Ovary (tissue), 3 donors: ENCODE results near the gene PDE6H.

Experiments used
- EP300 ChIP-seq: sonication (generic); formaldehyde crosslinking; IDR thresholded peaks from one replicate; pipeline ENCODE4 v1.6.1; 2017; ENCODE audit warnings: antibody characterized with exemption
- POLR2A ChIP-seq: fragments of 450-650 bp; IDR thresholded peaks from one replicate; pipeline ENCODE4 v1.6.1; 2017; ENCODE audit warnings: antibody characterized with exemption, mild to moderate bottlenecking, moderate library complexity
- TF ChIP-seq, protein P1 (sequence below), 3 donors: fragments of 450-650 bp in 2 of 3; fragments of 200-600 bp in 1 of 3; IDR thresholded peaks; one replicate each; pipeline versions ENCODE4 v1.5.1 to v1.8.0; 2016 to 2022; ENCODE audit warnings: antibody characterized with exemption in 3 of 3, mild to moderate bottlenecking in 1 of 3
- donor health status: DM: no; HTN: no; CAD: no.

DNA sequence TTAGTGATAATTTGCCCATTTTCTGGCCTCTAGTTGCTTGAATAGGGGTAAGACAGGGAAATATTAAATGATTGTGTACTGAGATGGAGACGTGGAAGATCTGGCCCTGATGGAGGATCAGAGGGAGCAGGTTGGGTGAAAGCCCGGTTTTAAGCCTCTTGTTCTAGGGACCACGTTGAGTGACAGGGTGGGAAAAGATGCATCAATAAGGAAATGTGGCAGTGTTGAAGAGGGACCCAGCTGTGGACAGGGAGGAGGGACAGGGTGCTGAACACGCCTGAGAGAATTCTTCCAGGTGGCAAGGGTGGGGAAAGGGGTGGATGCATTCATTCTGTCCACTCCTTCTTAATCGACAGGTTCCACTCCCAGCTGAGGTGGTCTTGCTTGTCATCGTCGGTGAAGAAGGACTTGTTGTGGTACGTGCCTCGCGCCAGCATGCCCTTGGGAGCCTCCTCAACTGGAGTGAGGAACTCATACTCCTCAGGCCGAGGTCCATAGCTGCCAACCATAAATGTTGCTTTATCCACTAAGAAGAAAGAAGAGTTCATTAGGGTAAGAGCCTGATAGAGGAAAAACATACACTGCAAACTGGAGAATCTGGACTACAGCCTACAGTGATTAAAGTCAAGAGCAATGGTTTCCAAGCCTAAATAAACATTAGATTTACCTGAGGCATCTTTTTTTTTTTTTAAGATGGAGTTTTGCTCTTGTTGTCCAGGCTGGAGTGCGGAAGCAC is 30.5 kb upstream of the PDE6H start:
- TF ChIP-seq, protein P1, sequence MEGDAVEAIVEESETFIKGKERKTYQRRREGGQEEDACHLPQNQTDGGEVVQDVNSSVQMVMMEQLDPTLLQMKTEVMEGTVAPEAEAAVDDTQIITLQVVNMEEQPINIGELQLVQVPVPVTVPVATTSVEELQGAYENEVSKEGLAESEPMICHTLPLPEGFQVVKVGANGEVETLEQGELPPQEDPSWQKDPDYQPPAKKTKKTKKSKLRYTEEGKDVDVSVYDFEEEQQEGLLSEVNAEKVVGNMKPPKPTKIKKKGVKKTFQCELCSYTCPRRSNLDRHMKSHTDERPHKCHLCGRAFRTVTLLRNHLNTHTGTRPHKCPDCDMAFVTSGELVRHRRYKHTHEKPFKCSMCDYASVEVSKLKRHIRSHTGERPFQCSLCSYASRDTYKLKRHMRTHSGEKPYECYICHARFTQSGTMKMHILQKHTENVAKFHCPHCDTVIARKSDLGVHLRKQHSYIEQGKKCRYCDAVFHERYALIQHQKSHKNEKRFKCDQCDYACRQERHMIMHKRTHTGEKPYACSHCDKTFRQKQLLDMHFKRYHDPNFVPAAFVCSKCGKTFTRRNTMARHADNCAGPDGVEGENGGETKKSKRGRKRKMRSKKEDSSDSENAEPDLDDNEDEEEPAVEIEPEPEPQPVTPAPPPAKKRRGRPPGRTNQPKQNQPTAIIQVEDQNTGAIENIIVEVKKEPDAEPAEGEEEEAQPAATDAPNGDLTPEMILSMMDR (IDR thresholded peaks at IDR 0.05): no peak
- no peak for TF ChIP-seq POLR2A
- TF ChIP-seq EP300: no peak
